ENCODE measurements around the gene PLOD3. TPM values are rescaled to one million over a fixed set of nuclear protein-coding genes. Genes with fewer than 3 reads are reported as not detected.
"Not testable (repeated sequence)": the region's sequence is repeated elsewhere in the genome, so short reads cannot be mapped to it uniquely, and the experiment has no call there.

PLOD3 gene
- polyA plus RNA-seq, 3 donors: 43.6 to 54.4 (median 53.0) TPM

- no peak for DNase-seq (ENCODE audit: extremely low read depth in 1 of 11, low read depth in 9 of 11, low spot score in 4 of 11)
Measured at GRCh38 chr7:101220295-101220694, 2.9 kb upstream of the PLOD3 start.

GRCh38 chr7:101218236-101219125, 1.1 kb upstream of the PLOD3 start:
- DNase-seq (ENCODE audit: extremely low read depth in 1 of 11, low read depth in 9 of 11, low spot score in 4 of 11): no peak

GRCh38 chr7:101216860-101217387, 457 bp downstream of the PLOD3 start:
- DNase-seq (ENCODE audit: extremely low read depth in 1 of 11, low read depth in 9 of 11, low spot score in 4 of 11): no peak

GRCh38 chr7:101216001-101216859, 1.2 kb downstream of the PLOD3 start:
- DNase-seq (ENCODE audit: extremely low read depth in 1 of 11, low read depth in 9 of 11, low spot score in 4 of 11): no peak

- DNase-seq (ENCODE audit: extremely low read depth in 1 of 11, low read depth in 9 of 11, low spot score in 4 of 11): no peak
Measured at GRCh38 chr7:101212014-101212413, 5.4 kb downstream of the PLOD3 start.

- no peak for DNase-seq (ENCODE audit: extremely low read depth in 1 of 11, low read depth in 9 of 11, low spot score in 4 of 11)
Measured at GRCh38 chr7:101211501-101211900, 5.9 kb downstream of the PLOD3 start.

- no peak for DNase-seq (ENCODE audit: extremely low read depth in 1 of 11, low read depth in 9 of 11, low spot score in 4 of 11)
Measured at GRCh38 chr7:101210143-101210542, 7.2 kb downstream of the PLOD3 start.

GRCh38 chr7:101208794-101209193, 8.6 kb downstream of the PLOD3 start:
- DNase-seq (ENCODE audit: extremely low read depth in 1 of 11, low read depth in 9 of 11, low spot score in 4 of 11): no peak

- no peak for DNase-seq (ENCODE audit: extremely low read depth in 1 of 11, low read depth in 9 of 11, low spot score in 4 of 11)
Measured at GRCh38 chr7:101207459-101207858, 9.9 kb downstream of the PLOD3 start.

GRCh38 chr7:101206665-101207042, 10.7 kb downstream of the PLOD3 start:
- no peak for DNase-seq (ENCODE audit: extremely low read depth in 1 of 11, low read depth in 9 of 11, low spot score in 4 of 11)

GRCh38 chr7:101205901-101206664, 11.3 kb downstream of the PLOD3 start:
- no peak for DNase-seq (ENCODE audit: extremely low read depth in 1 of 11, low read depth in 9 of 11, low spot score in 4 of 11)

- DNase-seq (ENCODE audit: extremely low read depth in 1 of 11, low read depth in 9 of 11, low spot score in 4 of 11): not testable (repeated sequence)
Measured at GRCh38 chr7:101203740-101204738, 13.3 kb downstream of the PLOD3 start.

GRCh38 chr7:101202603-101202918, 14.8 kb downstream of the PLOD3 start:
- DNase-seq (ENCODE audit: extremely low read depth in 1 of 11, low read depth in 9 of 11, low spot score in 4 of 11): no peak

GRCh38 chr7:101201695-101202602, 15.4 kb downstream of the PLOD3 start:
- DNase-seq (ENCODE audit: extremely low read depth in 1 of 11, low read depth in 9 of 11, low spot score in 4 of 11): no peak

GRCh38 chr7:101200862-101201599, 16.4 kb downstream of the PLOD3 start, which contains the start of gene MOGAT3:
Gene MOGAT3 (minus strand): TSS chr7:101201036. CDS start chr7:101200854, 182 bp downstream.
- no peak for DNase-seq (ENCODE audit: extremely low read depth in 1 of 11, low read depth in 9 of 11, low spot score in 4 of 11)

GRCh38 chr7:101200504-101200861, 16.9 kb downstream of the PLOD3 start:
- DNase-seq (ENCODE audit: extremely low read depth in 1 of 11, low read depth in 9 of 11, low spot score in 4 of 11): no peak

Data from renal cortex interstitium (tissue), 11 donors.